ENCODE data around the gene MEGF6.

Gene MEGF6

GRCh38 chr1:3481046-3481445 lies 130.3 kb downstream of the MEGF6 start:
- H3K4me3 ChIP-seq (ENCODE audit: low read depth in 1 of 5, low read length in 5 of 5) = no peak overlapping the region
- H3K27me3 ChIP-seq (ENCODE audit: control insufficient read depth in 5 of 5, insufficient read depth in 4 of 5, low read length in 5 of 5) = peaks cover 0 to 6% (median 0%) of the 10 kb centered on the region in 5 donors
- H3K27ac ChIP-seq (ENCODE audit: low read depth, low read length) = no peak overlapping the region
- H3K36me3 ChIP-seq (ENCODE audit: control insufficient read depth in 5 of 5, insufficient read depth in 5 of 5, low read length in 5 of 5) = peaks cover 0 to 2% (median 0%) of the 10 kb centered on the region in 5 donors
- H3K4me1 ChIP-seq (ENCODE audit: control insufficient read depth in 5 of 5, insufficient read depth in 5 of 5, low read length in 5 of 5) = peaks cover 0 to 17% (median 0%) of the 10 kb centered on the region in 5 donors
- no peak overlapping the region for H3K9ac ChIP-seq (ENCODE audit: low read length in 5 of 5)
- H3K9me3 ChIP-seq (ENCODE audit: control insufficient read depth in 5 of 5, low read length in 5 of 5) = no peaks in the 10 kb centered on the region

GRCh38 chr1:3480369-3480719 lies 131.0 kb downstream of the MEGF6 start:
- Histone ChIP-seq H3K4me3 (ENCODE audit: low read depth in 1 of 5, low read length in 5 of 5) (no peak overlapping the region), H3K4me1 (ENCODE audit: control insufficient read depth in 5 of 5, insufficient read depth in 5 of 5, low read length in 5 of 5) (peaks cover 0 to 17% (median 0%) of the 10 kb centered on the region in 5 donors), H3K9me3 (ENCODE audit: control insufficient read depth in 5 of 5, low read length in 5 of 5) (no peaks in the 10 kb centered on the region), H3K36me3 (ENCODE audit: control insufficient read depth in 5 of 5, insufficient read depth in 5 of 5, low read length in 5 of 5) (peaks cover 0 to 2% (median 0%) of the 10 kb centered on the region in 5 donors), H3K9ac (ENCODE audit: low read length in 5 of 5) (no peak overlapping the region), H3K27me3 (ENCODE audit: control insufficient read depth in 5 of 5, insufficient read depth in 4 of 5, low read length in 5 of 5) (peaks cover 0 to 6% (median 0%) of the 10 kb centered on the region in 5 donors), H3K27ac (ENCODE audit: low read depth, low read length) (no peak overlapping the region)

DNA sequence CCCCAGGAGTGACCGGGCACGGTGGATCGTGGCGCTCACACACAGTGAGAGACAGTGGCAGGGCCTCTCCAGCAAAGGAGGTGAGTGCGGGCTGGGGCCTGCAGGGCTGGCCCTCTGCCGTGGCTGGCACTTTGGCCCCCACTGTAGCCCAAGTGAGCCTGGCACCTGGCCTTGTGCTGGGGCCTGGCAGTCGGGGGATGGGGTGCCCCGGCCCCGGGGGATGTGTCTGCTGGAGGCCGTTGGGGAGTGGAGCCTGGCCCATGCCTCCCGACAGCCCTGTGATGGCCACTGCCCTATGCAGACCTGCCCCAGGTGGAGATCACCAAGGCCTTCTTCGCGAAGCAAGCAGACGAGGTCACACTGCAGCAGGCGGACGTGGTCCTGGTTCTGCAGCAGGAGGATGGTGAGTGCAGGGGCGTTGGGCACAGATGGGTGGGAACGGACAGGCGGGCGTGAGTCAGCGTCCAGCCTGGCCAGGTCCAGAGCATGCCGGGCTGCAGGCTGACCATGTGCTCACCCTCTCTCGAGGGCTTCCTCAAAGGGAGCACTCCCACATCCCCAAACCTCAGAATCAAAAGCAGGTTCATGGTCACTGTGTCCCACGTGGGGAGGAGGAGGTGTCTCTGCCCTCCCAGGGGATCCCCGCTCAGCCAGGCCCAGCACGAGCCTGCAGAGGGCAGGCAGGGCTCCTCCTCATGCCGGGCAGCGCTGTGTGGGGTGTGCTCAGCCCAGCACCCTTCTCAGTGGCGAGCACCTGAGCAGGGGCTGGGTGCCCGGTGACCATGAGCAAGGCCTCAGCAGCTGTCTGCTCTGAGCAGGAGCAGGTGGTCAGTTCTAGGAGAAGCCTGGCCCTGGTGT lies 131.6 kb downstream of the MEGF6 start:
- H3K36me3 ChIP-seq (ENCODE audit: control insufficient read depth in 5 of 5, insufficient read depth in 5 of 5, low read length in 5 of 5) = peaks cover 0 to 2% (median 0%) of the 10 kb centered on the region in 5 donors

GRCh38 chr1:3478187-3478586 lies 133.1 kb downstream of the MEGF6 start:
- Histone ChIP-seq H3K4me1 (ENCODE audit: control insufficient read depth in 5 of 5, insufficient read depth in 5 of 5, low read length in 5 of 5) (peaks cover 3 to 31% (median 11%) of the 10 kb centered on the region in 5 donors), H3K4me3 (ENCODE audit: low read depth in 1 of 5, low read length in 5 of 5) (no peak overlapping the region), H3K9me3 (ENCODE audit: control insufficient read depth in 5 of 5, low read length in 5 of 5) (no peaks in the 10 kb centered on the region), H3K9ac (ENCODE audit: low read length in 5 of 5) (no peak overlapping the region), H3K36me3 (ENCODE audit: control insufficient read depth in 5 of 5, insufficient read depth in 5 of 5, low read length in 5 of 5) (peaks cover 0 to 4% (median 2%) of the 10 kb centered on the region in 5 donors), H3K27me3 (ENCODE audit: control insufficient read depth in 5 of 5, insufficient read depth in 4 of 5, low read length in 5 of 5) (peaks cover 0 to 6% (median 0%) of the 10 kb centered on the region in 5 donors), H3K27ac (ENCODE audit: low read depth, low read length) (no peak overlapping the region)

More for the DNA sequence above, 131.6 kb downstream of the MEGF6 start:
- Histone ChIP-seq H3K9ac (ENCODE audit: low read length in 5 of 5) (no peak overlapping the region), H3K27ac (ENCODE audit: low read depth, low read length) (no peak overlapping the region), H3K9me3 (ENCODE audit: control insufficient read depth in 5 of 5, low read length in 5 of 5) (no peaks in the 10 kb centered on the region), H3K27me3 (ENCODE audit: control insufficient read depth in 5 of 5, insufficient read depth in 4 of 5, low read length in 5 of 5) (peaks cover 0 to 6% (median 0%) of the 10 kb centered on the region in 5 donors), H3K4me3 (ENCODE audit: low read depth in 1 of 5, low read length in 5 of 5) (no peak overlapping the region), H3K4me1 (ENCODE audit: control insufficient read depth in 5 of 5, insufficient read depth in 5 of 5, low read length in 5 of 5) (peaks cover 0 to 17% (median 0%) of the 10 kb centered on the region in 5 donors)

DNA sequence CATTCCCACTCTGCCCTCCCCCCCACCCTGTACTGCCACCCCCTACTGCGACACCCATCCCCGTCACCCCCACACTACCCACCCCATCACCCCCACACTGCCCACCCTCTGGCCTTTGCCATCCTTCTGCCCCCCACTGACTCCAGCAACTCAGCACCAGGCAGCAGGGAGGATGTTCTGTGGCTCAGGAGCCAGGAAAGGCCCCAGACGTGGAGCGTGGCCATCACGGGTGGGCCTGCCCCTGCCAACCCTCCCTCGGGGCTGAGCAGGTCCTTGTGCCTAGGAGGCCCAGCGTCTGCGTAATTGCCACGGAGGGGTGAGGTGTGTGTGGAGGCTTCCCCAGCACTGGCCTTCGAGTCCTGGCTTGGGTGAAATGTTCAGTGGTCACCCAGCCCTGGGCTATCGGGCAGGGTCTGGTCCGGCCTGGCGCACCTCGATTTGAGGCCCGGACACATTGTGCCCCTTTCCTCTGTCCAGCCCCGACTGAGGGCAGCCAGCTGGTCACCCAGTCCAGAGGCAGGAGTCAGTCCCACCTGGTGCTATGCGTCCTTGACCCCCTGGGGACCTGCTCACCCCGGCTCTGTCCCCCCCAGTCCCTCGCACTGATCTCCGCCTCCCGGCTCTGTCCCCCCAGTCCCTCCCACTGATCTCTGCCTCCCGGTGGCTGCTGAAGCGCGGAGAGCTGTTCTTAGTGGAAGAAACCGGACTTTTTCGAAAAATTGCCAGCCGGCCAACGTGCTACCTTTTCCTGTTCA lies 133.9 kb downstream of the MEGF6 start:
- no peak overlapping the region for H3K9ac ChIP-seq (ENCODE audit: low read length in 5 of 5)
- H3K36me3 ChIP-seq (ENCODE audit: control insufficient read depth in 5 of 5, insufficient read depth in 5 of 5, low read length in 5 of 5) = peaks cover 0 to 4% (median 2%) of the 10 kb centered on the region in 5 donors
- H3K27ac ChIP-seq (ENCODE audit: low read depth, low read length) = no peak overlapping the region
- H3K4me1 ChIP-seq (ENCODE audit: control insufficient read depth in 5 of 5, insufficient read depth in 5 of 5, low read length in 5 of 5) = peaks cover 3 to 36% (median 15%) of the 10 kb centered on the region in 5 donors
- H3K4me3 ChIP-seq (ENCODE audit: low read depth in 1 of 5, low read length in 5 of 5) = no peak overlapping the region
- H3K9me3 ChIP-seq (ENCODE audit: control insufficient read depth in 5 of 5, low read length in 5 of 5) = no peaks in the 10 kb centered on the region
- H3K27me3 ChIP-seq (ENCODE audit: control insufficient read depth in 5 of 5, insufficient read depth in 4 of 5, low read length in 5 of 5) = peaks cover 0 to 6% (median 0%) of the 10 kb centered on the region in 5 donors

DNA sequence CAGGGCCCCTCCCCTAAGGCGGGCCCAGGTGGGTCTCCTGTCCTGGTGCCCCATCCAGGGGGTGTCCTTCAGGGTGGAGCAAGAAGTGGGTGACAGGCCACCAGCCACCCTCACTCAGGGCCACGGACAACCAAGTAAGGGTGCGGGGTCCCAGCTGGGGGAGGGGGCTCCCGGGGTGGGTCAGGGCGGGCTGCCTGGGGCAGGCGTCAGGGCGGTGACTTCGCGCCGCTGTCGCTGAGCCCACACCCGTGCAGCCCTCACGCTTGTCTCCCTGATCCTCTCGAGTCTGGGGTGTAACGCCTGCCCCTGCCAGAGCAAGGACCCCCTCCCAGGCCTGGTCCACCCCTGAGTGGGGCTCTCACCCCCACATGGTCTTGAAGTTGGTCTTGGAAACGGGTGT lies 134.6 kb downstream of the MEGF6 start:
- peaks cover 3 to 38% (median 23%) of the 10 kb centered on the region in 5 donors for H3K4me1 ChIP-seq (ENCODE audit: control insufficient read depth in 5 of 5, insufficient read depth in 5 of 5, low read length in 5 of 5)
- no peak overlapping the region for H3K4me3 ChIP-seq (ENCODE audit: low read depth in 1 of 5, low read length in 5 of 5)
- H3K36me3 ChIP-seq (ENCODE audit: control insufficient read depth in 5 of 5, insufficient read depth in 5 of 5, low read length in 5 of 5) = peaks cover 0 to 4% (median 2%) of the 10 kb centered on the region in 5 donors
- no peak overlapping the region for H3K9ac ChIP-seq (ENCODE audit: low read length in 5 of 5)
- no peak overlapping the region for H3K27ac ChIP-seq (ENCODE audit: low read depth, low read length)
- no peaks in the 10 kb centered on the region for H3K9me3 ChIP-seq (ENCODE audit: control insufficient read depth in 5 of 5, low read length in 5 of 5)
- H3K27me3 ChIP-seq (ENCODE audit: control insufficient read depth in 5 of 5, insufficient read depth in 4 of 5, low read length in 5 of 5) = peaks cover 0 to 4% (median 0%) of the 10 kb centered on the region in 5 donors

DNA sequence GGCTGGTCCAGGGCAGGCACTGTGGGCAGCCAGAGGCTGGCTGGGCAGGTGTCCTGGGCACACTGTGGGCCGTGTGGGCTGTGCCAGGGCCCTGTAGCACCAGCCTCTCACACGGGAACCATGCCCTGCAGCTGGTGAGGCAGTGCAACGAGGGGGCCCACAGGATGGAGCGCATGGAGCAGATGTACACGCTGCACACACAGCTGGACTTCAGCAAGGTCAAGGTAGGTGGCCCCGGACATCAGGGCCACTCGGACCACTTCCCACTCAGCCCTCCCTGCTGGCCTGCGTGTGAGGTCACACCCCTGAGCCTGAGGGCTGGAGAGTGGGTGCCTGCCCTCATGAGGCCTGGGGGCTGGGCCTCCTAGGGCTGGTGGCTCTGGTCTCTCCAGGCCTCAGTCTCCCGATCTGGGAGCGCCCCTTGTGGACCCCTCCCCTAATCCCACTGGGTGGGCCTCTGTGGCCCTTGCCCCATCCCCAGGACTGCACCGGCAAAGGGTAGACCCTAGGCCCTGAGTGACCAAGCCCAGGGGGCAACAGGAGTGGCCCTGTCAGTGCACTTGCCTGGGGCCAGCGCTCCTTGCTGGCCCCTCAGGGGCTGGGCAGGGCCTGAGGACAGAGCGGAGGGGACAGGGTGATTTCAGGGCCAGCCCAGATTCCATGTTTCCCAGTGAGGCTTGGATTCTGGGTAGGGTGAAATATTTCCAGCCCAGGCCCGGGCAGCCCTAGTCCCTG lies 135.3 kb downstream of the MEGF6 start:
- H3K4me1 ChIP-seq (ENCODE audit: control insufficient read depth in 5 of 5, insufficient read depth in 5 of 5, low read length in 5 of 5) = peaks cover 3 to 42% (median 30%) of the 10 kb centered on the region in 5 donors
- H3K27me3 ChIP-seq (ENCODE audit: control insufficient read depth in 5 of 5, insufficient read depth in 4 of 5, low read length in 5 of 5) = no peaks in the 10 kb centered on the region
- no peak overlapping the region for H3K27ac ChIP-seq (ENCODE audit: low read depth, low read length)
- peaks cover 0 to 4% (median 2%) of the 10 kb centered on the region in 5 donors for H3K36me3 ChIP-seq (ENCODE audit: control insufficient read depth in 5 of 5, insufficient read depth in 5 of 5, low read length in 5 of 5)
- no peak overlapping the region for H3K9ac ChIP-seq (ENCODE audit: low read length in 5 of 5)
- H3K4me3 ChIP-seq (ENCODE audit: low read depth in 1 of 5, low read length in 5 of 5) = no peak overlapping the region
- H3K9me3 ChIP-seq (ENCODE audit: control insufficient read depth in 5 of 5, low read length in 5 of 5) = no peaks in the 10 kb centered on the region

GRCh38 chr1:3474421-3474820 lies 136.9 kb downstream of the MEGF6 start:
- Histone ChIP-seq H3K4me1 (ENCODE audit: control insufficient read depth in 5 of 5, insufficient read depth in 5 of 5, low read length in 5 of 5) (peaks cover 3 to 44% (median 34%) of the 10 kb centered on the region in 5 donors), H3K36me3 (ENCODE audit: control insufficient read depth in 5 of 5, insufficient read depth in 5 of 5, low read length in 5 of 5) (peaks cover 0 to 4% (median 2%) of the 10 kb centered on the region in 5 donors), H3K27me3 (ENCODE audit: control insufficient read depth in 5 of 5, insufficient read depth in 4 of 5, low read length in 5 of 5) (no peaks in the 10 kb centered on the region), H3K4me3 (ENCODE audit: low read depth in 1 of 5, low read length in 5 of 5) (no peak overlapping the region), H3K9ac (ENCODE audit: low read length in 5 of 5) (no peak overlapping the region), H3K9me3 (ENCODE audit: control insufficient read depth in 5 of 5, low read length in 5 of 5) (no peaks in the 10 kb centered on the region), H3K27ac (ENCODE audit: low read depth, low read length) (no peak overlapping the region)

DNA sequence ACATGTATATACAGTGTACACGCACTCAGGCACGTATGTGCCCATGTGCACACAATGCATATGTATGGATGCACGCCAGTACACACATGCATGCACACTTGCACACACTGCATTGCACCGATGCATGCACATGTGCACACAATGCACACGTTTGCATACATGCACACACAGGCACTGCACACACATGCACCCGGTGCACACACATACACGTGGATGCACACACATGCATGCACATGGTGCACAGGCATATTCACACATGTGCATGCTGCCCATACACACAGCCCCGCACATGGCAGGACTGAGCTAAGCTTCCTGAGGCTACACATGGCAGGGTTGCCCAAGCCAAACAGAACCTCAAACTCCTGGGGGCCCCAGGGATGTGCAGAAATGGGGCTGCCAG lies 137.3 kb downstream of the MEGF6 start:
- no peak overlapping the region for H3K9ac ChIP-seq (ENCODE audit: low read length in 5 of 5)
- no peaks in the 10 kb centered on the region for H3K27me3 ChIP-seq (ENCODE audit: control insufficient read depth in 5 of 5, insufficient read depth in 4 of 5, low read length in 5 of 5)
- peak overlapping the region in 1 of 5 donors; percentile 35 for H3K4me3 ChIP-seq (ENCODE audit: low read depth in 1 of 5, low read length in 5 of 5)
- peaks cover 0 to 4% (median 2%) of the 10 kb centered on the region in 5 donors for H3K36me3 ChIP-seq (ENCODE audit: control insufficient read depth in 5 of 5, insufficient read depth in 5 of 5, low read length in 5 of 5)
- H3K4me1 ChIP-seq (ENCODE audit: control insufficient read depth in 5 of 5, insufficient read depth in 5 of 5, low read length in 5 of 5) = peaks cover 3 to 44% (median 34%) of the 10 kb centered on the region in 5 donors
- no peaks in the 10 kb centered on the region for H3K9me3 ChIP-seq (ENCODE audit: control insufficient read depth in 5 of 5, low read length in 5 of 5)
- no peak overlapping the region for H3K27ac ChIP-seq (ENCODE audit: low read depth, low read length)
